GM19328 (cell line): ENCODE results near the gene ZBTB7C.

Experiments used
- ATAC-seq: cut with Tn5 transposase; IDR thresholded peaks from one replicate; pipeline ENCODE4 v1.9.1; 2021; ENCODE audit warnings: mild to moderate bottlenecking, moderate library complexity; ENCODE audit not compliant: unreplicated experiment

The ZBTB7C gene

DNA sequence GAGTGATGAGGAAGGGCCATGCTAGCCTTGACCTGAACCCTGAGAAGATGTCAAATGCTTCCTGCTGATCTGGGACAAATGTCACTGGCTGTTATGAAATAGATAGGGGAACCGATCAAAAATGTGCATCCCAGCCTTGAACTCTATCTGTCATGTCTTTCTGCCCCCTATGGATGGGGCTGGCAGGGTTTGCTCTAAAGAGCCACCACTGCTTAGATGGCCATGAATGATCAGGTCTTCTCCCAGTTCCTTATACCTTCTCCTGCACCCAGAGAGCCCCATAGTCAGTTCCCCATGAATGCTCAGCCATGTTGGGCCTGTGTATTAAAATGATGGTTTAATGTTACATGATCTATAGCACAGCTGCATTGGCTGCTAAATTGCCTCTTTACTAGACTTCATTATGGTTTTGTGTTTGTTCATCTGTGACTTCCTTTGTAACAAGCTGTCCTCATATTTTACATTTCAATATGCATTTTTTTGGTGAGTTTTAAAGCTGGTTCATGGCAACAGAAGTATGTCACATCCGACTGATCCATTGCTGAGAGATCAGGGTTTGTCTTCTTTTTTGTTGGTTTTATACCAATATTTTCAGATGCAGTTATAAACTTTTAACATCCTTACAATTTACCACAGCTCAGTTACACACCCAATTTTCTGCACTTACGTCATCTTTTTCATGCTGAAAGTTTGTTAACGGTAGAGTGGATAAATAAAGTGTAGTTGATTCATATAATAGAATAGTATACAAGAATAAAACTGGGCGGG, 422.4 kb downstream of the ZBTB7C start:
- ATAC-seq, result no peak

DNA sequence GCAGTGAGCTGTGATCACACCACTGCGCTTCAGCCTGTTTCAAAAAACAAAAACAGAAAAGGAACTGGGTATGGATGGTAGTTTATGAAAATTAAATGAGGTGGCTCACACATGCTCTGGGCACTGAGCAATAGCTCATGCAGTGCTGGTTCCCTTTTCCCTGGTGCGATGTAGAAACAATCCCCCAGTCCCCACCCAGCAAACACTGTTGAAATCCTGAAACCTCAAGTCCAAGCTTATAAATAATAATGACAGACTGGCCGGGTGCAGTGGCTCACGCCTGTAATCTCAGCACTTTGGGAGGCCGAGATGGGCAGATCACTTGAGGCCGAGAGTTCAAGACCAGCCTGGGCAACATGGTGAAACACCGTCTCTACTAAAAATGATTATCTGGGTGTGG, 423.3 kb downstream of the ZBTB7C start:
- no peak for ATAC-seq

DNA sequence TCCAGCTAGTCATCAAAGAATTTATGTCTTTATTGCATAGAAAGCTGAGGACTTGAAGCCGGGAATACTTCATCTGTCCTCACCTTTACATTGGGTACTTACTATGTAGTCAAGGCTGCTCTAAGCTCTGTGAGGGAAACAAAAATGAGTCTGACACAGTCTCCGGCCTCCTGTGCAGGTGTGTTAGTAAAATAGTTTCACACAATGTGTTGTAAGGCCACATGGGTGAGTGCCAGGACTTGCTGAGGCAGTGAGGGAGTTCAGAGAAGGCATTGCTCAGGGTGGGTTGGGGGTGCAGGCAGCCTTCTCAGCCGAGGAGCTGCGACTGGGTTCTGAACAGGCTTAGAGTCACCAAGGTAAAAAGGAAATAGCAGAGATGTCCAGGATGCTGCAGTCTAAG, 424.2 kb downstream of the ZBTB7C start:
- no peak for ATAC-seq

DNA sequence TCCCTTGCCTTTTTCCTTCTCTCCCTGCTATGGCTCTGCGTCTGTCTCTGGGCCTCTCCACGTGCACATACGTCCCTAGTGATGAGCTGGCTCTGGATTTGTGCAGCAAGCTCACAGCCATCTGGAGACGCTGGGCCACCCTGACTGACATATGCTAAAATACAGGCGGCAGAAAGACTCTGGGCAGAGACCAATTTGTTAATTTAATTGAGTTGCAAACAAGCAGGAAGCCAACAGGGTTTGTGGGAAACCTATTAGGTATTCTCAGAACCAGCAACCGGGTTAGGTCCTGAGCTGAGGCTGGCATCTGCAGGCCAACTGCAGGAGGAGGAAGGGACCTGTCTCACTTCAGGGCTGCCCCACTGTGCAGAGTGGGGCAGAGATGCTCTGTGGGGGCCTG, 425.2 kb downstream of the ZBTB7C start:
- no peak for ATAC-seq

DNA sequence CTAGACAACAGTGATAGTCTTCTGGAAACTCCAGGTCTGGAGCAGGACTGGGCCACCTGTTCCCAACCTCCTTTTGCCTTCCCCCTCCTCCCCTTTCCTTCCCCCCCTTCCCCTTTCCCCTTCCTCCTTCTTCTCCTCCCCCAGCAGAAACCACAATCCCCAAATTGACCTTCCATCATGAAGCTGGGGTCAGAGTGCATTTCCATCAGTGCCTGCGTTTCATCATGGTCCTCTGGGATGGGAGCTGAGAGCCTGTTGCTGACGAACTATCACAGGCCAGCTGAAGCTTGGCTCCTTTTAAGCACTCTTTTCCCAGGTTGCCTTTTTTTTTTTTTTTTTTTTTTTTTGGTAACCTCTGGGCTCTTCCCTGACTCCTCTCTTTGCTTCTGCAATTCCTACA, 426.1 kb downstream of the ZBTB7C start:
- ATAC-seq, result no peak

DNA sequence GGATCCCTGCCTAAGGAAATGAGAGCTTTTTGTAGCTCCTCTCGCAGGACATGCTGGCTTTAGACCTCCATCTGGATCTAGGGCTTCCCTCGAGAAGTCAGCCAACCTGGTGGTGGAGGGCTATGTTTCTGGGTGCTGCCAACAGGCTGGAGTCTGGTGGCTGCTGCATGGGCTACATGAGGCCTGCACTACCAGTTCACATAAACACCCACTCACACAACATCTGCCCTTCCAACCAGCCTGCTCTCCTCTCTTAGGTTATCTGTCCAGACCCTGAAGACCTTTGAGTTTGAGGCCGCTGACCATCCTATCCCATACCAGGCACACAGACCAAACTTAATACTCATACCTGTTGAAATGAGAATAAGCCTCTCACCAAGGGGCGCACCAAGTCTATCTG, 427.4 kb downstream of the ZBTB7C start:
- no peak for ATAC-seq

DNA sequence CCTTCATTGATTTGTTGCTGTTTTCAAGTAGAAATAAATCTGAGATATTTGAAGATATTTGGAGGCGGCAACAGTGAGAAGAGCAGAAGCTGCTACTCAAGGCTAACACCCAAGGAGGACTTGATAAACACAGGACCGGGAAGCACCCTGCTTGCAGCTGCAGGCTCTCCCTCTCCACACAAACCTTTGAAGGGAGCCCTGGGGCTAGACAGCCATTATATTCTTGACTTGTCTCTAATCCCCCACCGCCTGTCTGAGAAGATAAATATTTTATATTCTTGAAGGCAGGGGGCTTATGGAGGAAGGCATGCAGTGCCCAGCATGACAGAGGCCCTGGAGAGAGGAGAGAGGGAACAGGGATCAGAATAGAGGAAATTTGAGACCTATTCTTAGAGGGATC, 427.9 kb downstream of the ZBTB7C start:
- no peak for ATAC-seq

DNA sequence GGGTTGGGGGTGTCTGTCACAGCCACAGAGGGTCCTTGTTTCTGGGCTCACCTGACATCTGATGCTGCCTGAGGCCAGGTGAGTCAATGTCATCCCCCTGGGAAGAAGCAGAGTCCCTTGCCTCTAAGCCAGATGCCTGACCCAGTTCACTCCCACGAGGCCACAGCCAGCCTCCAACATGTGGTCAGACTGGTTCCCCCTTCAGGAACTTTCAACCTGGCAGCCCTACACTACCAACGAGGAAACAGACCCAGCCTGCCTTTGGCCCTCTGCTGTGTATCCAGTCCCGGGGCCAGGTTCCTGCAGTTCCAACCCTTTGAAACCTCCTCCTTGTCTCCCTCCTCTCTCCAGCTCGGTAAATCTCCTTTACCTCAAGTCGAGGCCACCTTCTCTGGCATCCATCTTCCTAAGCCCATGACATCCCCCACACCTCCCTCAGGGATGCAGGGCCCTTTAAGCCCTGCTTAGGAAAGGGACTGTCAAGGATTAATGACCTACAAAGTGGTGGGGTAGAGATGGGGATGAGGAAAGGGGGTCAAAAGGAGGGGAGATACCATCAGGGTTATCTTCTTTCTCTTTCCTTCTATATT, 429.5 kb downstream of the ZBTB7C start:
- no peak for ATAC-seq

DNA sequence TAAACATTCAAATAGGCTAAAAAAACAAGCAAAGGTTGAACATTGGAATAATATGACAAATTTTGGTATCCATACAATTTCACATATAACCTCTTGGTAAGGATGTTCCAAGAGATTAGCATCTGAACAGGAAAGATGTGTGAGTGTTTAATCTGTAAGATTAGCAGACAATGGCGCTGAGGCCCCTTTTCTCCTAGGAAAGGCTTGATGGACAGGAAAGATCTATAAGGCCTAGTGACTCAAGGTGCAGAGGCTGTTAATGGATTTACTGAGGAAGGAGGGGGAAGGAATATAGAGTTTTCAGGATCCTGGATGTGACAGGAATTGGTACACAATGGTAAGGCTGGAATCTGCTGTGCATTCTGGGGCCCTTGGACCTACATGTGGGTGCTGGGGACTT, 430.6 kb downstream of the ZBTB7C start:
- no peak for ATAC-seq

DNA sequence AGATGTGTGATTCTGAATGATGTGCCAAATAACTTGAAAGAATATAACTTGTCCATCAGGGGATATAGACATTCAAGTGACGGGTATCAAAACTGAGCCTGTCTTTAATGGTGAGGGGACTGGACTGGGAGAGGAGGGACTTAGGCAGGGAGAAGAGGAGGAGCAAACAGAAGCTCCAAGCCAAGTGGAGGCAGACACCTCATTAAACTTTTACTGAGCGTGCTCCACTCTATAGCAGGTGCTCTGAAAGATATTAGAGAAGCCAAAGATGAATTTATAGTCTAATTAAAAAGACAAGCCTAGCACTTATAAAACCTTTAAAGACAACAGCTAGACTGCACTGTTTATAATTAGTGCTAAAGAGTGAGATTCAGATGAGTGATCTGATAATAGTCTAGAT, 431.0 kb downstream of the ZBTB7C start:
- ATAC-seq, result no peak
